OCI-LY1 (cell line): Measurements from ENCODE around the gene EIF1B.
"Not testable (repeated sequence)": the region's sequence is repeated elsewhere in the genome, so short reads cannot be mapped to it uniquely, and the experiment has no call there.

Source experiments
- H2AFZ ChIP-seq: fragments of 200-600 bp; sonication (generic), shearing (Covaris generic); 2 replicates; pipeline ENCODE4 v1.6.0; 2014; ENCODE audit warnings: antibody characterized with exemption, mild to moderate bottlenecking, low read length
- H3F3A ChIP-seq: fragments of 200-600 bp; sonication (generic), shearing (Covaris generic); 2 replicates; pipeline ENCODE4 v1.6.0; 2014; ENCODE audit warnings: mild to moderate bottlenecking, antibody characterized with exemption, low read length, moderate library complexity; ENCODE audit not compliant: insufficient read depth
- H3K27ac ChIP-seq: fragments of 200-600 bp; sonication (generic); 2 replicates; pipeline ENCODE4 v1.5.1; 2014; ENCODE audit warnings: low read length, mixed run types, mild to moderate bottlenecking, low read depth; ENCODE audit not compliant: poor library complexity, severe bottlenecking
- H3K27me3 ChIP-seq: fragments of 200-600 bp; sonication (generic); 2 replicates; pipeline ENCODE4 v1.6.0; 2014; ENCODE audit warnings: antibody characterized with exemption, mild to moderate bottlenecking, low read length, moderate library complexity; ENCODE audit not compliant: insufficient read depth
- H3K36me3 ChIP-seq: fragments of 200-600 bp; sonication (generic); 2 replicates; pipeline ENCODE4 v1.6.1; 2014; ENCODE audit warnings: mild to moderate bottlenecking, antibody characterized with exemption, low read length, moderate library complexity, mixed read lengths; ENCODE audit not compliant: insufficient read depth
- H3K4me1 ChIP-seq: fragments of 200-600 bp; sonication (generic); 2 replicates; pipeline ENCODE4 v1.5.1; 2014; ENCODE audit warnings: mild to moderate bottlenecking, low read length, moderate library complexity; ENCODE audit not compliant: insufficient read depth, severe bottlenecking
- H3K4me2 ChIP-seq: fragments of 200-600 bp; sonication (generic), shearing (Covaris generic); 2 replicates; pipeline ENCODE4 v1.6.1; 2014; ENCODE audit warnings: low read length
- H3K4me3 ChIP-seq: fragments of 200-600 bp; sonication (generic); 2 replicates; pipeline ENCODE4 v1.5.1; 2014; ENCODE audit warnings: low read length, low read depth, mild to moderate bottlenecking, mixed read lengths; ENCODE audit not compliant: poor library complexity, severe bottlenecking
- H3K79me2 ChIP-seq: fragments of 200-600 bp; shearing (Covaris generic); 2 replicates; pipeline ENCODE4 v1.6.1; 2016; ENCODE audit warnings: mixed run types, low read length, mixed read lengths; ENCODE audit not compliant: insufficient read depth
- H3K9ac ChIP-seq: fragments of 200-600 bp; sonication (generic), shearing (Covaris generic); 2 replicates; pipeline ENCODE4 v1.6.1; 2014; ENCODE audit warnings: mild to moderate bottlenecking, low read length, mixed read lengths
- H3K9me2 ChIP-seq: fragments of 200-600 bp; sonication (generic), shearing (Covaris generic); 2 replicates; pipeline ENCODE4 v1.6.1; 2014; ENCODE audit warnings: low read depth, mild to moderate bottlenecking, low read length, mixed read lengths
- H3K9me3 ChIP-seq: fragments of 200-600 bp; shearing (Covaris generic); 2 replicates; pipeline ENCODE4 v1.6.1; 2014; ENCODE audit warnings: low read length, mixed read lengths
- H4K20me1 ChIP-seq: fragments of 200-600 bp; sonication (generic), shearing (Covaris generic); 2 replicates; pipeline ENCODE4 v1.6.0; 2016; ENCODE audit warnings: mild to moderate bottlenecking, low read length; ENCODE audit not compliant: insufficient read depth
- CTCF ChIP-seq: fragments of 200-600 bp; sonication (generic), shearing (Covaris generic); IDR thresholded peaks from 2 replicates; pipeline ENCODE4 v1.5.1; 2017; ENCODE audit warnings: mild to moderate bottlenecking, antibody characterized with exemption, low read length, moderate library complexity, mixed read lengths
- EZH2 ChIP-seq: fragments of 200-600 bp; sonication (generic), shearing (Covaris generic); IDR thresholded peaks from 2 replicates; pipeline ENCODE4 v1.8.0; 2017; ENCODE audit warnings: borderline replicate concordance, mixed run types, mild to moderate bottlenecking, antibody characterized with exemption, low read length, moderate library complexity, mixed read lengths

EIF1B gene

DNA sequence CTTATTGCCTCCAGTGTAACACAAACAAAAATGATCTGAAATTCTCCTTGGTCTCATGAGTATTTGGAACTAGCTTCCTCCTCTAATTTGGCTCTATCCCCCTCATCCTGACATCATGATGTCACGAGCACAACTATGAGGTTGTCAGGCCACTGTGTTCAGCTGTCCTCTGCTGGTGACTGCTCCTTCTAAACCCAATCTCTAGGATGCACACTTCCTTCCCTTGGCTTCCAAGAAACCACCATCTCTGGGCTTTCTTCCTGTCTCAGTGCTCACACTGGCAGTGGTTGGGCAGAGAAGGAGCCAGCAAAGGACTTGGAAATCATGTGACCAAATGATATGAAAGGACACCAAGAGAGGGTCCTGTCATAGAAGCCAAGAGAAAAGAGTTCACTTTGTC is 30.7 kb upstream of the EIF1B start:
- Histone ChIP-seq H2AFZ (no peak overlapping the region), H4K20me1 (no peaks in the 10 kb centered on the region), H3K9me2 (no peaks in the 10 kb centered on the region)

DNA sequence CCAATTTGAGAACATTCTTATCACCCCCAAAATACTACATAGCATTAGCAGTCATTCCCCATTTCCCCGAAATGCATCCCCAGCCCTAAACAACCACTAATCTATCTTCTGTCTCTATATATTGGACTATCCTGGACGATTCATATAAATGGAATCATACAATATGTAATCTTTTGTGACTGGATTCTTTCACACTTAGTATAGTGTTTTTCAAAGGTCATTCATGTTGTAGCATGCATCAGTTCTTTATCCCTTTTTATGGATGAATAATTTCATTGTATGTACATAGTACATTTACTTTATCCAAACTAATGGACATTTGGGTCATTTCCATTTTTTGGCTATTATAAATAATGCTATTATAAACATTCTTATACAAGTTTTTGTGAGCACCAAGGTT is 27.5 kb upstream of the EIF1B start:
- Histone ChIP-seq H3K36me3 (no peaks in the 10 kb centered on the region), H3K9me3 (no peaks in the 10 kb centered on the region)

More for the DNA sequence above, 30.7 kb upstream of the EIF1B start:
- Histone ChIP-seq H3K27ac (no peak overlapping the region), H3K4me3 (no peak overlapping the region), H3K36me3 (no peaks in the 10 kb centered on the region), H3K4me2 (no peak overlapping the region), H3K27me3 (no peaks in the 10 kb centered on the region), H3K79me2 (no peaks in the 10 kb centered on the region), H3K9me3 (no peaks in the 10 kb centered on the region), H3K9ac (no peak overlapping the region), H3F3A (no peaks in the 10 kb centered on the region), H3K4me1 (no peaks in the 10 kb centered on the region)
- TF ChIP-seq EZH2 (no peak), CTCF (no peak)

DNA sequence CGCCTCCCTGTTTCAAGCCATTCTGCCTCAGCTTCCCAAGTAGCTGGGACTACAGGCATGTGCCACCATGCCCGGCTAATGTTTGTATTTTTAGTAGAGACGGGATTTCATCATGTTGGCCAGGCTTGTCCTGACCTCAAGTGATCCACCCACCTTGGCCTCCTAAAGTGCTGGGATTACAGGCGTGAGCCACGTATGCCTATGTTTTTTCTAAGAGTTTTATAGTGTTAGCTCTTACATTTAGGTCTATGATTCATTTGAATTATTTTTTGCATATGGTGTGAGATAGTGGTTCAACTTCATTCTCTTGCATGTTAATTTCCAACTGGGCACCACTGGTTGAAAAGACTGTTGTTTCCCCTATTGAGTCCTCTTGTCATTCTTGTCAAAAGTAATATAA is 26.4 kb upstream of the EIF1B start:
- not testable (repeated sequence) for H3K4me2 ChIP-seq, H3K27ac ChIP-seq, H3K4me1 ChIP-seq, H3K9ac ChIP-seq, H3K9me3 ChIP-seq, H2AFZ ChIP-seq, H3K36me3 ChIP-seq, H3K4me3 ChIP-seq, H3K27me3 ChIP-seq, H3K9me2 ChIP-seq, H4K20me1 ChIP-seq, H3K79me2 ChIP-seq, H3F3A ChIP-seq

More for the DNA sequence above, 27.5 kb upstream of the EIF1B start:
- H4K20me1 ChIP-seq: no peaks in the 10 kb centered on the region
- H3K9me2 ChIP-seq: no peaks in the 10 kb centered on the region
- H3K79me2 ChIP-seq: no peaks in the 10 kb centered on the region
- H3K27me3 ChIP-seq: no peaks in the 10 kb centered on the region
- H3K27ac ChIP-seq: no peak overlapping the region
- H2AFZ ChIP-seq: no peak overlapping the region
- H3K4me2 ChIP-seq: no peak overlapping the region
- H3K4me3 ChIP-seq: no peak overlapping the region
- no peaks in the 10 kb centered on the region for H3F3A ChIP-seq
- H3K9ac ChIP-seq: no peak overlapping the region
- H3K4me1 ChIP-seq: no peaks in the 10 kb centered on the region
- TF ChIP-seq CTCF (no peak), EZH2 (no peak)

- no peak overlapping the region for H3K4me2 ChIP-seq
- H3K9me3 ChIP-seq: peaks cover 5% of the 10 kb centered on the region; the same call in 1 of the 2 replicates
- no peak for TF ChIP-seq EZH2
- no peaks in the 10 kb centered on the region for H3K79me2 ChIP-seq
- no peaks in the 10 kb centered on the region for H3K27me3 ChIP-seq
- no peak overlapping the region for H2AFZ ChIP-seq
- H3F3A ChIP-seq: no peaks in the 10 kb centered on the region
- H3K4me3 ChIP-seq: no peak overlapping the region
- H3K9ac ChIP-seq: no peak overlapping the region
- no peaks in the 10 kb centered on the region for H3K4me1 ChIP-seq
- H3K9me2 ChIP-seq: no peaks in the 10 kb centered on the region
- H3K27ac ChIP-seq: no peak overlapping the region
- no peaks in the 10 kb centered on the region for H3K36me3 ChIP-seq
- no peaks in the 10 kb centered on the region for H4K20me1 ChIP-seq
Observed at GRCh38 chr3:40287248-40287647, 22.3 kb upstream of the EIF1B start.
